ENCODE measurements around the gene NUCKS1.

The NUCKS1 gene

GRCh38 chr1:205775717-205776056 is 25.7 kb upstream of the NUCKS1 start:
- ATAC-seq = no peak; the same call in 1 of the 3 replicates
- TF ChIP-seq SNAI2 (CRISPR knock-in tag; IDR thresholded peaks at IDR 0.05) = no peak
- TF ChIP-seq ARNTL (CRISPR knock-in tag; IDR thresholded peaks at IDR 0.05; ENCODE audit: borderline replicate concordance, low read depth) = no peak

- TF ChIP-seq TSHZ2 (CRISPR knock-in tag; IDR thresholded peaks at IDR 0.05) = peak; percentile 22; the same call in 1 of the 2 replicates
- no peak for TF ChIP-seq OSR1 (CRISPR knock-in tag; IDR thresholded peaks at IDR 0.05)
- peak; percentile 99 for ATAC-seq
These were observed 25.2 kb upstream of the NUCKS1 start, which contains the start of gene RAB29 for GRCh38 chr1:205775015-205775716. Gene RAB29, minus strand, starts transcription at chr1:205775482. Its CDS starts 526 bp downstream, at chr1:205774956.

GRCh38 chr1:205774198-205775014 is 24.4 kb upstream of the NUCKS1 start:
- ATAC-seq = peak; percentile 58
- TF ChIP-seq CREB5 (CRISPR knock-in tag; IDR thresholded peaks at IDR 0.05; ENCODE audit: low read depth) (no peak), TOX (CRISPR knock-in tag; IDR thresholded peaks at IDR 0.05; ENCODE audit: borderline replicate concordance) (no peak), ZFP30 (CRISPR knock-in tag; IDR thresholded peaks at IDR 0.05) (no peak), PATZ1 (CRISPR knock-in tag; IDR thresholded peaks at IDR 0.05; ENCODE audit: borderline replicate concordance) (no peak), SNAI2 (CRISPR knock-in tag; IDR thresholded peaks at IDR 0.05) (no peak), BACH2 (CRISPR knock-in tag; IDR thresholded peaks at IDR 0.05; ENCODE audit: borderline replicate concordance) (no peak), ZNF565 (CRISPR knock-in tag; conservative IDR thresholded peaks at IDR 0.05; ENCODE audit: low read depth) (no peak), ISL1 (CRISPR knock-in tag; IDR thresholded peaks at IDR 0.05) (no peak), POU6F1 (CRISPR knock-in tag; IDR thresholded peaks at IDR 0.05; ENCODE audit: borderline replicate concordance, low read depth) (no peak), GLIS3 (CRISPR knock-in tag; IDR thresholded peaks at IDR 0.05) (no peak), TSHZ2 (CRISPR knock-in tag; IDR thresholded peaks at IDR 0.05) (no peak), ZNF8 (CRISPR knock-in tag; IDR thresholded peaks at IDR 0.05) (no peak)

- ATAC-seq = no peak
- TF ChIP-seq ZNF8 (CRISPR knock-in tag; IDR thresholded peaks at IDR 0.05) = no peak
- TF ChIP-seq ZNF70 (CRISPR knock-in tag; IDR thresholded peaks at IDR 0.05) = no peak
- TF ChIP-seq CSRNP3 (CRISPR knock-in tag; IDR thresholded peaks at IDR 0.05) = no peak
- no peak for TF ChIP-seq PATZ1 (CRISPR knock-in tag; IDR thresholded peaks at IDR 0.05; ENCODE audit: borderline replicate concordance)
These were observed 22.6 kb upstream of the NUCKS1 start for GRCh38 chr1:205772607-205773032.
